Measurements from ENCODE around the gene ANKZF1. TPM values are rescaled to one million over a fixed set of nuclear protein-coding genes. Genes with fewer than 3 reads are reported as not detected.
"Not testable (repeated sequence)": the region's sequence is repeated elsewhere in the genome, so short reads cannot be mapped to it uniquely, and the experiment has no call there.

Gene ANKZF1
- total RNA-seq, 1 donor from 2014 or later = 64.3 TPM

- Mint-ChIP-seq H3K36me3 (ENCODE audit: insufficient read depth) (no peaks in the 10 kb centered on the region), H3K9me3 (ENCODE audit: low read depth) (no peaks in the 10 kb centered on the region), H3K4me1 (ENCODE audit: low read depth) (peaks cover 17% of the 10 kb centered on the region), H3K27ac (no peak overlapping the region), H3K4me3 (ENCODE audit: low read depth) (peak overlapping the region; percentile 59), H3K27me3 (peaks cover 56% of the 10 kb centered on the region)
- no peak for TF ChIP-seq CTCF (IDR thresholded peaks at IDR 0.05; ENCODE audit: unreplicated experiment)
- DNase-seq (ENCODE audit: low spot score, unreplicated experiment) = no peak
Observed at GRCh38 chr2:219252570-219252899, 22.9 kb downstream of the ANKZF1 start.

GRCh38 chr2:219252900-219253752 is 23.5 kb downstream of the ANKZF1 start, which contains the start of gene TUBA4B:
TUBA4B (plus strand) TSS chr2:219253243; CDS start chr2:219253408, 165 bp downstream.
- Mint-ChIP-seq H3K4me3 (ENCODE audit: low read depth) (peak within 1 kb of the TSS; percentile 71), H3K27ac (peak within 1 kb of the TSS; percentile 52), H3K4me1 (ENCODE audit: low read depth) (peaks cover 17% of the 10 kb centered on the region), H3K36me3 (ENCODE audit: insufficient read depth) (no peaks in the 10 kb centered on the region), H3K27me3 (peaks cover 56% of the 10 kb centered on the region), H3K9me3 (ENCODE audit: low read depth) (no peaks in the 10 kb centered on the region)
- DNase-seq (ENCODE audit: low spot score, unreplicated experiment) = no peak
- TF ChIP-seq CTCF (IDR thresholded peaks at IDR 0.05; ENCODE audit: unreplicated experiment) = no peak

- H3K27me3 Mint-ChIP-seq = peaks cover 61% of the 10 kb centered on the region
Observed at GRCh38 chr2:219253753-219254589, 24.4 kb downstream of the ANKZF1 start, which contains the start of gene TUBA4A. TUBA4A (minus strand) TSS chr2:219253918; CDS start chr2:219253858, 60 bp downstream.

GRCh38 chr2:219254590-219255201 is 25.1 kb downstream of the ANKZF1 start:
- no peak for TF ChIP-seq CTCF (IDR thresholded peaks at IDR 0.05; ENCODE audit: unreplicated experiment)
- peaks cover 5% of the 10 kb centered on the region for H3K4me1 Mint-ChIP-seq (ENCODE audit: low read depth)
- DNase-seq (ENCODE audit: low spot score, unreplicated experiment) = no peak
- H3K36me3 Mint-ChIP-seq (ENCODE audit: insufficient read depth) = no peaks in the 10 kb centered on the region
- H3K27me3 Mint-ChIP-seq = peaks cover 65% of the 10 kb centered on the region
- H3K27ac Mint-ChIP-seq = no peak overlapping the region
- H3K4me3 Mint-ChIP-seq (ENCODE audit: low read depth) = peak overlapping the region; percentile 32
- no peaks in the 10 kb centered on the region for H3K9me3 Mint-ChIP-seq (ENCODE audit: low read depth)

More at GRCh38 chr2:219253753-219254589, 24.4 kb downstream of the ANKZF1 start, which contains the start of gene TUBA4A:
- Mint-ChIP-seq H3K36me3 (ENCODE audit: insufficient read depth) (no peaks in the 10 kb centered on the region), H3K4me1 (ENCODE audit: low read depth) (peaks cover 13% of the 10 kb centered on the region), H3K9me3 (ENCODE audit: low read depth) (no peaks in the 10 kb centered on the region), H3K4me3 (ENCODE audit: low read depth) (peak within 1 kb of the TSS; percentile 71), H3K27ac (peak within 1 kb of the TSS; percentile 52)
- no peak for TF ChIP-seq CTCF (IDR thresholded peaks at IDR 0.05; ENCODE audit: unreplicated experiment)
- DNase-seq (ENCODE audit: low spot score, unreplicated experiment) = peak; percentile 57

GRCh38 chr2:219258942-219259341 is 29.3 kb downstream of the ANKZF1 start:
- H3K9me3 Mint-ChIP-seq (ENCODE audit: low read depth); H3K4me1 Mint-ChIP-seq (ENCODE audit: low read depth); DNase-seq (ENCODE audit: low spot score, unreplicated experiment); H3K4me3 Mint-ChIP-seq (ENCODE audit: low read depth); H3K27ac Mint-ChIP-seq; H3K36me3 Mint-ChIP-seq (ENCODE audit: insufficient read depth): not testable (repeated sequence)
- peaks cover 59% of the 10 kb centered on the region for H3K27me3 Mint-ChIP-seq

Data from progenitor cell of endocrine pancreas (in vitro differentiated cells).